Measurements from ENCODE around the gene MAPK6. TPM values are rescaled to one million over a fixed set of nuclear protein-coding genes. Genes with fewer than 3 reads are reported as not detected.

Gene MAPK6
- total RNA-seq, 2 donors from 2014 or later = 80.2 to 81.6 TPM

- Mint-ChIP-seq H3K27ac (no peak overlapping the region), H3K4me3 (no peak overlapping the region), H3K4me1 (peaks cover 11% of the 10 kb centered on the region), H3K27me3 (ENCODE audit: insufficient read depth) (no peaks in the 10 kb centered on the region), H3K36me3 (ENCODE audit: low read depth) (no peaks in the 10 kb centered on the region), H3K9me3 (peaks cover 2% of the 10 kb centered on the region)
- Histone ChIP-seq H3K9me3 (ENCODE audit: control insufficient read depth, low read length) (no peaks in the 10 kb centered on the region), H3K9ac (ENCODE audit: extremely low read depth, low read length, poor library complexity, severe bottlenecking) (no peak overlapping the region), H3K36me3 (ENCODE audit: control insufficient read depth, insufficient read depth, low read length) (no peaks in the 10 kb centered on the region), H3K4me3 (ENCODE audit: low read length) (no peak overlapping the region), H3K27ac (ENCODE audit: low read depth, low read length) (no peak overlapping the region), H3K27me3 (ENCODE audit: control insufficient read depth, insufficient read depth, low read length, poor library complexity, severe bottlenecking) (no peaks in the 10 kb centered on the region), H3K4me1 (ENCODE audit: control insufficient read depth, insufficient read depth, low read length) (no peaks in the 10 kb centered on the region)
- no peak for DNase-seq
- no peak for TF ChIP-seq CTCF (conservative IDR thresholded peaks at IDR 0.05)
- WGBS, 2 experiments (ENCODE audit: insufficient coverage in 1 of 2, insufficient read length in 1 of 2) = 87 to 95% methylated on average over 6 of the region's 6 CpGs
Measured at GRCh38 chr15:52100807-52101442, 81.9 kb downstream of the MAPK6 start.

- H3K27me3 ChIP-seq (ENCODE audit: control insufficient read depth, insufficient read depth, low read length, poor library complexity, severe bottlenecking) = no peaks in the 10 kb centered on the region
- H3K4me3 ChIP-seq (ENCODE audit: low read length) = no peak overlapping the region
- no peaks in the 10 kb centered on the region for H3K9me3 ChIP-seq (ENCODE audit: control insufficient read depth, low read length)
- no peaks in the 10 kb centered on the region for H3K4me1 ChIP-seq (ENCODE audit: control insufficient read depth, insufficient read depth, low read length)
- Mint-ChIP-seq H3K4me1 (peaks cover 11% of the 10 kb centered on the region), H3K27me3 (ENCODE audit: insufficient read depth) (no peaks in the 10 kb centered on the region), H3K9me3 (peaks cover 2% of the 10 kb centered on the region), H3K27ac (no peak overlapping the region), H3K4me3 (no peak overlapping the region), H3K36me3 (ENCODE audit: low read depth) (no peaks in the 10 kb centered on the region)
- 95 to 96% methylated on average over 12 to 16 of the region's 16 CpGs for WGBS, 2 experiments (ENCODE audit: insufficient coverage in 1 of 2, insufficient read length in 1 of 2)
- H3K36me3 ChIP-seq (ENCODE audit: control insufficient read depth, insufficient read depth, low read length) = no peaks in the 10 kb centered on the region
- TF ChIP-seq CTCF (conservative IDR thresholded peaks at IDR 0.05) = no peak
- H3K9ac ChIP-seq (ENCODE audit: extremely low read depth, low read length, poor library complexity, severe bottlenecking) = no peak overlapping the region
- no peak overlapping the region for H3K27ac ChIP-seq (ENCODE audit: low read depth, low read length)
- peak; percentile 19 for DNase-seq
Measured at GRCh38 chr15:52101542-52102323, 82.7 kb downstream of the MAPK6 start.

- no peak overlapping the region for H3K9ac ChIP-seq (ENCODE audit: extremely low read depth, low read length, poor library complexity, severe bottlenecking)
- H3K36me3 Mint-ChIP-seq (ENCODE audit: low read depth) = no peaks in the 10 kb centered on the region
- H3K4me3 ChIP-seq (ENCODE audit: low read length) = no peak overlapping the region
- TF ChIP-seq CTCF (conservative IDR thresholded peaks at IDR 0.05) = no peak
- H3K27ac Mint-ChIP-seq = no peak overlapping the region
- no peak overlapping the region for H3K27ac ChIP-seq (ENCODE audit: low read depth, low read length)
- no peaks in the 10 kb centered on the region for H3K27me3 Mint-ChIP-seq (ENCODE audit: insufficient read depth)
- no peaks in the 10 kb centered on the region for H3K36me3 ChIP-seq (ENCODE audit: control insufficient read depth, insufficient read depth, low read length)
- peaks cover 11% of the 10 kb centered on the region for H3K4me1 Mint-ChIP-seq
- no peaks in the 10 kb centered on the region for H3K4me1 ChIP-seq (ENCODE audit: control insufficient read depth, insufficient read depth, low read length)
- no peaks in the 10 kb centered on the region for H3K9me3 ChIP-seq (ENCODE audit: control insufficient read depth, low read length)
- H3K9me3 Mint-ChIP-seq = peaks cover 2% of the 10 kb centered on the region
- no peaks in the 10 kb centered on the region for H3K27me3 ChIP-seq (ENCODE audit: control insufficient read depth, insufficient read depth, low read length, poor library complexity, severe bottlenecking)
- DNase-seq = peak; percentile 31
- WGBS, 2 experiments (ENCODE audit: insufficient coverage in 1 of 2, insufficient read length in 1 of 2) = 86 to 89% methylated on average over 2 of the region's 2 CpGs
- no peak overlapping the region for H3K4me3 Mint-ChIP-seq
Measured at GRCh38 chr15:52102463-52102862, 83.4 kb downstream of the MAPK6 start.
